GM12801 (cell line): ENCODE measurements around the gene CDCA5.

ENCODE experiments used
- CTCF ChIP-seq: IDR thresholded peaks from one replicate; pipeline ENCODE4 v1.5.1; 2011; ENCODE audit warnings: control low read depth; ENCODE audit not compliant: insufficient read length; ENCODE audit errors: extremely low read depth

The CDCA5 gene

GRCh38 chr11:65116370-65117205, 32.7 kb upstream of the CDCA5 start:
- no peak for TF ChIP-seq CTCF

- no peak for TF ChIP-seq CTCF
Observed at GRCh38 chr11:65115361-65116082, 31.7 kb upstream of the CDCA5 start.

GRCh38 chr11:65114538-65115171, 30.8 kb upstream of the CDCA5 start:
- no peak for TF ChIP-seq CTCF

- TF ChIP-seq CTCF, result no peak
Observed at GRCh38 chr11:65113839-65114238, 30.0 kb upstream of the CDCA5 start.

- TF ChIP-seq CTCF, result no peak
Observed at GRCh38 chr11:65113361-65113756, 29.5 kb upstream of the CDCA5 start.

- no peak for TF ChIP-seq CTCF
Observed at GRCh38 chr11:65112546-65113360, 28.9 kb upstream of the CDCA5 start.
